ENCODE measurements around the gene TNS3. TPM values are rescaled to one million over a fixed set of nuclear protein-coding genes. Genes with fewer than 3 reads are reported as not detected.

Gene TNS3
- total and polyA plus RNA-seq, 2 of the 13 experiments (the other 11 are each of a cell fraction or from before 2014, with no cell fraction given): 52.9 to 55.7 TPM

- H3K4me3 ChIP-seq (replicated peaks in 1 of 3; ENCODE audit: insufficient read depth in 1 of 3, low read depth in 2 of 3, low read length in 3 of 3): no peak overlapping the region
- BruUV-seq (replicated peaks): no TSS peak
- H3K4me2 ChIP-seq (ENCODE audit: low read depth, low read length): no peak overlapping the region
- H4K20me1 ChIP-seq (ENCODE audit: insufficient read depth, low read length): peaks cover 28% of the 10 kb centered on the region
- DNase-seq (ENCODE audit: low spot score) (no peak), ATAC-seq (no peak), FAIRE-seq (no peak)
- H3K27me3 ChIP-seq (ENCODE audit: control insufficient read depth in 1 of 2, insufficient read depth in 2 of 2, low read length in 2 of 2): no peaks in the 10 kb centered on the region
- in situ Hi-C loops (cut with HindIII; ENCODE audit: extremely low pct_ligation_motif_present, low pct_unique_long_range_greater_than_20kb): no loop called here
- CTCF ChIA-PET (ENCODE audit: low intra/inter-chr PET ratio, low total read pairs): no interaction called here
- TF ChIP-seq AKAP8 (CRISPR knock-in tag; IDR thresholded peaks at IDR 0.05) (no peak), GMEB1 (CRISPR knock-in tag; IDR thresholded peaks at IDR 0.05; ENCODE audit: borderline replicate concordance) (no peak), MAFK (conservative IDR thresholded peaks at IDR 0.05 in 1 of 2, IDR thresholded peaks at IDR 0.05 in 1 of 2; ENCODE audit: low read length in 2 of 2) (no peak), ZNF350 (CRISPR knock-in tag; IDR thresholded peaks at IDR 0.05; ENCODE audit: borderline replicate concordance, low read depth) (no peak), PCBP2 (optimal IDR thresholded peaks at IDR 0.05; ENCODE audit: low read depth, low read length, poor library complexity, severe bottlenecking) (no peak), CENPX (CRISPR knock-in tag; IDR thresholded peaks at IDR 0.05) (no peak), MLLT10 (CRISPR knock-in tag; IDR thresholded peaks at IDR 0.05) (no peak), SOX13 (IDR thresholded peaks at IDR 0.05) (no peak), SOX13 (CRISPR knock-in tag; conservative IDR thresholded peaks at IDR 0.05 in 1 of 2, IDR thresholded peaks at IDR 0.05 in 1 of 2) (no peak), TFE3 (CRISPR knock-in tag; IDR thresholded peaks at IDR 0.05) (no peak), HMG20A (CRISPR knock-in tag; IDR thresholded peaks at IDR 0.05; ENCODE audit: borderline replicate concordance) (no peak), ZNF552 (CRISPR knock-in tag; IDR thresholded peaks at IDR 0.05; ENCODE audit: borderline replicate concordance) (no peak)
- H3K27ac ChIP-seq (ENCODE audit: extremely low read length, insufficient read depth, low read length): no peak overlapping the region
- POLR2A ChIA-PET: no interaction called here
- intact Hi-C loops (cut with micrococcal nuclease; ENCODE audit: unreplicated experiment): no loop called here
- no peaks in the 10 kb centered on the region for H3K79me2 ChIP-seq (ENCODE audit: insufficient read depth, low read length)
- no peak overlapping the region for H3K9ac ChIP-seq (ENCODE audit: insufficient read depth, low read depth, low read length)
- no peak overlapping the region for H2AFZ ChIP-seq (ENCODE audit: low read length)
- H3K36me3 ChIP-seq (replicated peaks in 1 of 2; ENCODE audit: control insufficient read depth in 1 of 2, insufficient read depth in 2 of 2, low read length in 2 of 2): peaks cover 36 to 85% of the 10 kb centered on the region in 2 experiments
- H3K4me1 ChIP-seq (ENCODE audit: insufficient read depth, low read length): peaks cover 18% of the 10 kb centered on the region
- no peaks in the 10 kb centered on the region for H3K9me3 ChIP-seq (ENCODE audit: low read length)
- over 99% methylated on average over 15 of the region's 17 CpGs for WGBS (ENCODE audit: low lambda C conversion rate)
Measured at GRCh38 chr7:47401611-47402570, 180.0 kb downstream of the TNS3 start.

Measured in HepG2 (cell line).